Activated T-helper 9 cell treated with anti-CD3 and anti-CD28 coated beads, Interleukin-2, amount 50 U/mL, for 16 hours (primary cell): ENCODE results near the gene TYW5.
"Not testable (repeated sequence)": the region's sequence is repeated elsewhere in the genome, so short reads cannot be mapped to it uniquely, and the experiment has no call there.

Experiments used
- DNase-seq: peaks from one replicate; pipeline ENCODE4 v3.0.0-alpha.2; 2020; ENCODE audit warnings: low read depth

TYW5 gene

DNA sequence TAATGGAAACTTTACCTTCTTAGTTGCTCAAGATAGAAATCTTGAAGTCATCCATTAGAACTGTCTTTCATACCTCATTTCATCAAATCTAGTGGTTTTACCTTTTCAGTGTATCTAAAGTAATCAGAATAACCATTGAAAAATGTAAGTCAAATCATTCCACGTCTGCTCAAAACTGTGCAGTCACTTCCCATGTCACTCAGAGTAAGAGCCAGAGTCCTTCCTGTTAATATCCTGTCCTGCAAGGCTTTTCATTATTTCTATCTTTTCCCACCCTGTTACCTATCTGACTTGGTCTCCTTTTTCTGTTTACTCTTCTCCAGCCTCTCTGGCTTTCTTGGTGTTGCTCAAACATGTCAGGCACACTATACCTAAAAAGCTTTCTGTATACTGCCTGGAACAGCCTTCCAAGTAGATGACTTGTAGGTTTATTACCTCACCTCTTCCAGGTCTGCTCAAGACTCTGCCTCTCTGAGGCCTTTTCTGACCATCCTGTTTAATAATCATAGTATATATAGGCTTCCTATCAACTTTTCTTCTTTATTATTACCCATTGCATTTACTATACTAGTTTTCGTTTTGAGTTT lies 40.8 kb downstream of the TYW5 start:
- no peak for DNase-seq

DNA sequence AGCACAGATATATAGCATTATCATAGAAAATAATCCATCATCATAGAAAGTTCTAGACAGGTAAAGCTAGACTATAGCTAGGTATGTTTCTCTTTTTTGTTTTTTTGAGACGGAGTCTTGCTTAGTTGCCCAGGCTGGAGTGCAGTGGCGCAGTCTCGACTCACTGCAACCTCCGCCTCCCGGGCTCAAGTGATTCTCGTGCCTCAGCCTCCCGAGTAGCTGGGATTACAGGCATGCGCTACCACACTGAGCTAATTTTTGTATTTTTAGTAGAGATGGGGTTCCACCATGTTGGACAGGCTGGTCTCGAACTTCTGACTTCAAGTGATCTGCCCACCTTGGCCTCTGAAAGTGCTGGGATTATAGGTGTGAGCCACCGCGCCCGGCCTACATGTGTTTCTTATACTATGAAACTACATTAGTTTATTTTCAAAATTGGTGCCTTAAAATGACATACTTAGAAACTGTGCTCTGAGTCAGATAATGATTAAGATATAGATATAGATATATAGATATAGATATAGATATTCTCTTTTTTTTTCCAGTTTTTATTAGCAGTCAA lies 42.7 kb downstream of the TYW5 start:
- not testable (repeated sequence) for DNase-seq

DNA sequence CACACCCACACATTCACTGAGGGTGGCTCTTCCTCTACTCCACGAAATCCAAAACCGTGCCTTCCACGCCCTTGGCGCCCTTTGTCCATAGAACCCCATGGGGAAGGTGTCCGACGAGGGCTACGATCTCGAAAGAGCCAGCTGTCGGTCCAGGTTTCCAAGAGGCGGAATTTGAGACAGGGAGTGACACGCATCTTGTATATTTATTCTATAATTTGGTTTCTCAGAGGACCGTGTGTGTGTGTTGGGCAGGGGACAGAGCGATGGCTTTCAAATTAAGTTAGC lies 43.5 kb downstream of the TYW5 start:
- DNase-seq = no peak

DNA sequence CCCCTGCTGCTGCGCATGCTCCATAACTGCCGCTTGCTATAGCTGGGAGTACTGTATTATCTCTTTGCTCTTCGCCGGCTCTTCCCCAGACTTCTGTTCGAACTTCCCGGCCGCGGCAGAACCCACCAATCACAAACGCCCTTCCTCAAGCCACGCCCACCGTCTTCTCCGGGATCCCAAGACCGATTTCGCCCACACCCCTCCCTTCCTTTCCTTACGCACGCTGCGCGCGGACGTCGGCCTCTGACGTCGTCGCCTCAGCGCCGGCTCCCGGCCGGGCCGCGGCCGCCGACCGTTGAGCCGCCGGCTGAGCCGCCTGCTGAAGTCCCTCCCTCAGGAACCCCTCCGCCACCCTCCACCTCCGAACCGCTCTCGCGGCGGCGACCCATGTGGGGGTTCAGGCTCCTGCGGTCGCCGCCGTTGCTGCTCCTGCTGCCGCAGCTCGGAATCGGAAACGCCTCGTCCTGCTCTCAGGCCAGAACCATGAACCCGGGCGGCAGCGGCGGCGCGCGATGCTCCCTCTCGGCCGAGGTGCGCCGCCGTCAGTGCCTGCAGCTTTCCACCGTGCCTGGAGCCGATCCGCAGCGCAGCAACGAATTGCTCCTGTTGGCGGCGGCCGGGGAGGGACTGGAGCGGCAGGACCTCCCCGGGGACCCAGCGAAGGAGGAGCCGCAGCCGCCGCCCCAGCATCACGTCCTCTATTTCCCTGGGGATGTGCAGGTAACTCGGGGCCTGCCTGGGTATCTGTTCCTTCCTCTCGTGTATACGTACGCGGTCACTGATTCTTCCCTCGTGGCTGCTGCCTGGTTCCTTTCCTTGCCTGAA lies 44.0 kb downstream of the TYW5 start, which contains the start of gene C2orf69:
TSS of gene C2orf69 (plus strand) at position 242 of the 825 bp plus-strand sequence. CDS start at position 388, 146 bp downstream.
- DNase-seq = peak; percentile 88

DNA sequence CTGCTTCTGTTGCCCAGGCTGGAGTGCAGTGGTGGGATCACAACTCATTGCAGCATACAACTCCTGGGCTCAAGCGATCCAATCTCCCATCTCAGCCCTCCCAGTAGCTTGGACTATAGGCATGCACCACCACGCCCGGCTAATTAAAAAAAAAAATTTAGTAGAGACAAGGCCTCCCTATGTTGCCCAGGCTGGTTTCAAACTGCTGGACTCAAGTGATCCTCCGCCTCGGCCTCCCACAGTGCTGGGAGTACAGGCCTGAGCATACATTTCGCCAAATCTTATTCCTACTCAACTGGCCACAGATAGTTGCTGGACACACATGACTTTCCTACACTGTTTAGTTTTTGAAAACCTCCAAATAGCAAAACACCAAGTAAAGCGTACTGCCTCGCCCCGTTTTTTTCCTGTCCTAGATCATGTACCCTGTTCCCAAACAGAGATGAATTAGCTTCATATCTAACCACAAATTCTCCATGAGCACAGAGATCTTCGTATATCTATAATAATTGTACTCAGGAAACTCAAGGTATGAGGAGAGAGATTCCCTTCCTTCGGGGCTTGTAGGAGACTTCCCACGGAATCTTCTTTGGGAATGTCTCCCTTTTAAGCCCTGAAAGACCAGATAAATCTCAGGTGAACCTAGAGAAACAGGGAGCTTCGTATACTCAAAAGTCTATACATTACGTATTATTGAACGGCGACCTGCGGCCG lies 44.8 kb downstream of the TYW5 start:
- no peak for DNase-seq

DNA sequence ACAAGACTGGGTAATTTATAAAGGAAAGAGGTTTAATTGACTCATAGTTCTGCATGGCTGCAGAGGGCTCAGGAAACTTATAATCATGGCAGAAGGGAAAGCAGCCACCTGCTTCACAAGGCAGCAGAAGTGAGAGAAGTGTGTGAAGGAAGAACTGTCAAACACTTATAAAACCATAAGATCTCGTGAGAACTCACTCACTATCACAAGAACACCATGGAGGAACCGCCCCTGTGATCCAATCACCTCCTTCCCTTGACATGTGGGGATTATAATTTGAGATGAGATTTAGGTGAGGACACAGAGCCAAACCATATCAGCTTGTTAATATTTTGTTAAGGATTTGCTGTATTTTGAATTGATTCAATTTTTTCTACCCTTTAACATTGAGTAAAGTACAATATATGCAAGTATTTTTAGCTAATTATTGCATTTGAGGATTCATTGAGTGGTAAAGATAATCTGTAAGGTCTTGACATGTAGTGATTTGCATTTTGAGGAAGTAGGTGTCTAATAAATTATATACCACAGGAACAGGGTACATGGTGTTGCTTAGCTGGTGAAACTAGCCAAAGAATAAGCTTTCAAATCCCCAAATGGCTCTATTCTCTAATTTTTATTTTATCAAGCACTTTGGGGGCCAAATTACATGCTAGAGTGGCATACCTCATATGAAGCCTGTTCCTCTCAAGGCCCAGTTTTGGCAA lies 48.1 kb downstream of the TYW5 start:
- no peak for DNase-seq

DNA sequence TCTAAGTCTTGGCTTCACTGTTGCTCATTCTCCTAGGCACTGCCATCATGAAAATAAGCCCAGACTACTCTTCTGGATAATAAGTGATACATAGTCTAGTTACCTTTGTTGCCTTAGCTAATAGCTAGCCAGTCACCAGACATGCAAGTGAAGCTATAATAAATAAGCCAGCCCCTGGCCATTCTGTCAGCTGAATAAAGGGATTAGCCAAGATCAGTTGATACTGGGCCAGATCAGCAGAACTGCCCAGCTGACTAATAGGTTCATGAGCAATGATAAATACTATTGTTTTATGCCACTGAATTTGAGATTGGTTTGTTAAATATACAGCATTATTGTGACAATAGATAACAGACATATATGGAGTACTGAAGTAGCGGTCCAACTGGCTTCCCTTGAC lies 52.2 kb downstream of the TYW5 start:
- no peak for DNase-seq

DNA sequence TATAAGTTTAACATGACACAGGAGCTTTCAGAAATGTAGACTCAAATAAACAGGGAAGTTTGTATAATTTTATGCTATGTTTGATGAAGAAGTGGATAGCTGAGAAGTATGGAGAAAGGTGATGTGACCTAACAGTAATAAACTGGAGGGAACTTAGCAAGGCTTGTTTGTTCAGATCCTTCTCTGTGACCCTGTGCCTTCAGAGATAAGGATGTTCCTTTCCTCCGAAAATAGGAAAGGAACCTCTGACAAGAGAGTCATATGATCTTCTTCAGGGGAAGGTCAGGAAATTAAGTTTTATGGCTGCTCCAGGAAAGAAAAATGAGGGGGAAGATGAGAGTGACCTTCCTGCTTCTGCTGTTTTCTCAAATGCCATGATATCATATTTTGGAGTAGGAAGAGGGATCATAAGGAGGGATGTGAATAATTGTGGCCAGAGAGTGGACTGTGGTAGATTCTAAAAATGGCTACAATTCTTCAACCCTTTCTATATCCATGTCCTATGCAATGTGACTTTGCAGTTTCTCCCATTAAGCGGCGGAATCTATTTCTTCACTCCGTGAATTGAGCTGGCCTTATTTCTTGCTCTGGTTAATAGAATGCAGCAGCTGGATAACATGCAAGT lies 52.7 kb downstream of the TYW5 start:
- DNase-seq = no peak

DNA sequence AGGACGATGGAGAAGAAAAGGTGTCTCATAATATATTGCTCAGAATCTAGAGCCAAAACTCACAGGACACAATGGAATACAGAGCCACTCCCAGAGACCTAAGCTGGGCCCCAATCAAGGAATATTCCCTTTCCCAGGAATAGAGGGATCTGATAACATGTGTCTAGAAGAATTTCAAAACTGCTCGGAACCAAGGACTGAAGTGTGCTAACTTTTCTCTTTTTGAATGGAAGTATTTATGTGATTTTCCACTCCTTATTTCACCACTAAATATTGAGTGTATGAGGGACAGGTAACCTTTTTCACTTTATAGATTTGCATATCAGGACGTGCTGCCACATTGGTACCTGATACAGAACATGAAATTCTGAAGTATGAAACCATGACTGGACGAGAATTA lies 53.3 kb downstream of the TYW5 start:
- DNase-seq = no peak

DNA sequence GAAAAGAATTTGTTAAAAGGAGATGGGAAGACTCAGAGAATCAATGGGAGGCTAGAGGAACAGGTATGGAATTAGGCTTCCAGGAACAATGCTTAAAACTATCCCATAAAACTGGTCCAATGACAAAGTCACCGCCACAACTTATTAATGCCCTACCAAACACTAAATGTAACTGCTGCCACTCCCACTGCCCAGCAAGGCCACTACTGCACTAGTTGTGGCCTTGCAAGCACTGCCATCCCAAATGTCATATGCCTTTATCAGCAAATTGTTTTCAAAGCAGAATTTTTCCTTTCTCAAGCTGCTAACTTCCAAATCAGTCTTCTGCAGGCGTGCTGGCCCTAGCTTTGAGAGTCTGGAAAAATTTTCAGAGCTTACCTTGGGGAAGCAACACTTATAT lies 58.7 kb downstream of the TYW5 start:
- no peak for DNase-seq

DNA sequence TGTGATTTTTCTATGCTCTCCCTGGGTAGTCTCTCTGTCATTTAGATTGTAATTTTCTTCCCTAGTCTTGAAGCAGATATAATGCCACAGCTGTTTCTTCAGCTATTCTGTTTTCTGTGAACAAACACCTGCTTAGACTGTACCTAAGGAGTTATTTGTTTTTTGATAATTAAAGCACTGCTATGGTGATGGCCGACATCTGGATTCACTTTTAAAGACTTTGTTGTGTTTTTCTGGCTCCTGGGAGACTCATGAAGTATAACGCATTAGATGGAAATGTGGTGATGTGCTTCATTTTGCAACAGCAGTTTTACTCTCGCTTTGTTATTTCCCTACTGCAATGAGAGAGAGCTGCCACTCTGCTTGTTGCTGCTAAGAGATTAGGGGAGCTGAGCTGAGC lies 59.9 kb downstream of the TYW5 start:
- no peak for DNase-seq

DNA sequence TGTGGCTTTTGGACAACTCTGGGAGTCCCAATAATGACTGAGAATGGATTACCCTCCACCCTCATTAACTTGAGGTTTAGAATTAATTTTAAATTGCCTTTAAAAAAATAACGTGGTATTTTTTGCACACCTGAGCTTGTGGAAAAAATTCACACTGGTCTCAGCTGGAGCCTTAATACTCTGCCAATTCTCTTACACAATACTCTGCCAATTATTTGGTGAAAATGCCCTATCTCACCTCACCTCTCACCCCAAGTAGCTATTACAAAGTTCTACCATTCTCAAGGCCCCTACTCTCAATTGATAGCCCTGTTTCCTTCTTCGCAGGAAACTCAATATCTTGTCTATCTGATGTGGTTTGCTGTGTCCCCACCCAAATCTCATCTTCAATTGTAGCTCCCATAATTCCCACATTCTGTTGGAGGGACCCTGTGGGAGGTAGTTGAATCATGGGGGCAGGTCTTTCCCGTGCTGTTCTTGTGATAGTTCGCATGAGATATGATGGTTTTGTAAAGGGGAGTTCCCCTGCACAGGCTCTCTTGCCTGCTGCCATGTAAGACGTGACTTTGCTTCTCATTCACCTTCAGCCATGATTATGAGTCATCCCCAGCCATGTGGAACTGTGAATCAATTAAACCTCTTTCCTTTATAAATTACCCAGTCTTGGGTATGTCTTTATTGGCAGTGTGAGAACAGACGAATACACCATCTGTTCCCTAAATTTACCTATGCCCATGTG lies 71.6 kb downstream of the TYW5 start:
- DNase-seq = no peak

DNA sequence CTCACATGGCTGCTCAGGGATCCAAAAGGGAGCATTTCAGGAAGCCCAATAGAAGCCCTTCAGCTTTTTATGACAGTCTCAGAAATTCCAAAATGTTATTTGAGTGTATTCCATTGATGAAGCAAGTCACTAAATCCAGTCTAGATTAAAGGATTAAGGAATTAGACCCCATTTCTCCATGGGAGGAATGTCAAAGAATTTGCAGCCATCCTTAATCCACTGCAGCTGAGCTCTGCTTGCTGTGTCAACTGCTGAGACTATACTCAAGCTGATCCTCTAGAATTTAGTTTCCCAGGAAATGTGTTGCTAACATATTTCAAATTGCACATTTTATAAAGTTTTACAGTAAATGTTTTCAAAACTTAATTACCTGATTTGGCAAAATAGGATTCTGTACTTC lies 72.6 kb downstream of the TYW5 start:
- DNase-seq = no peak
